Measurements from ENCODE around the gene FBXO7.

DNA sequence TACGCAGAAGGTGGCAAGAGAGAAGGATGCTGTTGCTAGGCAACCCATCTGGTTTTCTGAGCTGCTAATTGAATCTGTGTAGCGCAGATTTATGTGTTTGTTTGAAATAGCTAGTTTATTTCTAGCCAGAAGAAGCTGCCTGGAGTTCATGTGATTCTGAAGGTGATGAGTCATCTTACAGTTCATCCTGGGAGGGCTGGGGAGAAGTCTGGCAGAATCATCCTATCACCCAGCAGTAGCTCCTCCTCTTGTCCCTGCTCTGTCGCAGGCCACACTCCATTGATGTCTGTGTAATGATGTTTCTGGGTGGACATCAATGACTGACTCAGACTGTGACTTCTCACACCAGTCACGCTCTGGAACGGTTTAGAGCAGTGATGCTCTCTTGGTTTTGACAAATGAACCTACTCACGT lies 4.8 kb upstream of the FBXO7 start:
- no peak for TF ChIP-seq POLR2A (IDR thresholded peaks at IDR 0.05)
- TF ChIP-seq CTCF (IDR thresholded peaks at IDR 0.05) = no peak
